Subcutaneous abdominal adipose tissue (tissue), 5 donors: ENCODE results near the gene ALOX15B.

ENCODE experiments used
- H3K27ac ChIP-seq: one replicate; pipeline ENCODE4 v1.7.0; 2013; ENCODE audit warnings: low read depth, mild to moderate bottlenecking, inconsistent platforms, low read length, moderate library complexity
- H3K27me3 ChIP-seq, 5 donors: one replicate each; pipeline ENCODE4 v1.7.0; 2013; ENCODE audit warnings: low read length in 5 of 5, inconsistent platforms in 1 of 5; ENCODE audit not compliant: control insufficient read depth in 5 of 5, insufficient read depth in 4 of 5
- H3K36me3 ChIP-seq, 5 donors: one replicate each; pipeline ENCODE4 v1.7.0; 2013; ENCODE audit warnings: low read length in 5 of 5; ENCODE audit not compliant: control insufficient read depth in 5 of 5, insufficient read depth in 5 of 5
- H3K4me1 ChIP-seq, 5 donors: one replicate each; pipeline ENCODE4 v1.7.0; 2013; ENCODE audit warnings: low read length in 5 of 5, mild to moderate bottlenecking in 3 of 5, moderate library complexity in 1 of 5; ENCODE audit not compliant: control insufficient read depth in 5 of 5, insufficient read depth in 5 of 5
- H3K4me3 ChIP-seq, 5 donors: one replicate each; pipeline ENCODE4 v1.7.0; 2013; ENCODE audit warnings: low read length in 5 of 5, low read depth in 1 of 5
- H3K9ac ChIP-seq, 5 donors: one replicate each; pipeline ENCODE4 v1.7.0; 2013; ENCODE audit warnings: low read length in 5 of 5, mild to moderate bottlenecking in 4 of 5, moderate library complexity in 3 of 5
- H3K9me3 ChIP-seq, 5 donors: one replicate each; pipeline ENCODE4 v1.7.0; 2013; ENCODE audit warnings: low read length in 5 of 5; ENCODE audit not compliant: control insufficient read depth in 5 of 5
- donor health status: healthy.
- donor health status: healthy.
- donor health status: healthy.
- donor health status: healthy.
- donor health status: healthy.

ALOX15B gene

DNA sequence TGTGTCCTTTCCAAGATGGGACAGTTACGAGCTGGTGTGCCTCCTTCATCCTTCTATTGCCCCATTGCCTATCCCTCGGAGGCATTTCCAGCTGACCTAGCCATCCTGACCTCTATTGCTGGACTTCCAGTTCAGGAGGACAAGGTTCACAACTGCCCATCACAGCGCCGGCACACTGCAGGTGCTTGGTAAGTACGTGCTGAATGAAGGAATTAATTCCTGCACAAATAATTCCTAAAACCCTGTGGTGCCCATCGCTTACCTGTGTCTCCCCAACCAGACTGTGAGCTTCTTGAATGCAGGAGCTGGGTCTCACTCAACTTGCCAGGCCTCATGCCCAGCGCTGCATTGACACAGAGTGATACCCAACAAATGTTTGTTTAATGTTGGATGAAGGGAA is 13.0 kb downstream of the ALOX15B start:
- H3K9ac ChIP-seq: no peak overlapping the region
- H3K4me1 ChIP-seq: peaks cover 2 to 13% (median 11%) of the 10 kb centered on the region in 5 donors
- no peaks in the 10 kb centered on the region for H3K9me3 ChIP-seq
- H3K36me3 ChIP-seq: no peaks in the 10 kb centered on the region
- H3K4me3 ChIP-seq: no peak overlapping the region
- H3K27ac ChIP-seq: no peak overlapping the region
- H3K27me3 ChIP-seq: peaks cover 0 to 8% (median 4%) of the 10 kb centered on the region in 5 donors

DNA sequence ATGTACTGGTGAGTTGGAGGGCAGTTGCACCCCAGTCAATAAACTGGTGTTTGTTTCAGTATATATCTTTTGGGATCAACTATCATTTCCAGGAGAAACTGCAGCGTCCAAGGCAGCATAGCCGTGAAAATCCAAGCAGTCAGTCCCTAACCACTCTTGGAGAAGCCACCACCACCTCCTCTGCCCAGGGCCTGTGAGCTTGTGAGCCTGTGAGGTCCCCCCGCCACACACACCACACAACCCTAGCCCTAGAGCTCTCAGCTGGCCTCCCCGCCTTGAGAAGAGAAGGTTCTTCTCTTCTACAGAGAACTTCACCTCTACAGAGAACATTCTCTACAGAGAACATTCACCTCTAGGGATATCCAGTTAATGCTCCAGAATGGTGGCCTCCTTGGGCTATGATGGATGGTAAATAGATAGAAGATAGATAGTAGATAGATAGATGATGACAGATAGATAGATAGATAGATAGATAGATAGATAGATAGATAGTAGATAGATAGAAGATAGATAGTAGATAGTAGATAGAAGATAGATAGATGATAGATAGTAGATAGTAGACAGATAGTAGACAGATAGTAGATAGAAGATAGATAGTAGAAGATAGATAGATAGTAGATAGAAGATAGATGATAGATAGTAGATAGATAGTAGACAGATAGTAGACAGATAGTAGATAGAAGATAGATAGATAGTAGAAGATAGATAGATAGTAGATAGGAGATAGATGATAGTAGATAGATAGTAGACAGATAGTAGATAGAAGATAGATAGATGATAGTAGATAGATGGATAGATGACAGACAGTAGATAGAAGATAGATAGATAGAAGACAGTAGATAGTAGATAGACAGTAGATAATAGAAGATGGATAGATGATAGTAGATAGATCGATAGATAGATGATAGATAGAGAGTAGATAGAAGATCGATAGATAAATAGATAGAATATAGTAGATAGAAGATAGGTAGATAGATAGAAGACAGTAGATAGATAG is 13.7 kb downstream of the ALOX15B start:
- H3K27me3 ChIP-seq: peaks cover 0 to 4% (median under 1%) of the 10 kb centered on the region in 5 donors
- no peak overlapping the region for H3K4me3 ChIP-seq
- no peak overlapping the region for H3K9ac ChIP-seq
- no peak overlapping the region for H3K27ac ChIP-seq
- H3K4me1 ChIP-seq: peaks cover 2 to 16% (median 13%) of the 10 kb centered on the region in 5 donors
- no peaks in the 10 kb centered on the region for H3K9me3 ChIP-seq
- H3K36me3 ChIP-seq: no peaks in the 10 kb centered on the region

GRCh38 chr17:8053600-8053999 is 14.7 kb downstream of the ALOX15B start:
- Histone ChIP-seq H3K27ac (no peak overlapping the region), H3K4me1 (peaks cover 2 to 19% (median 13%) of the 10 kb centered on the region in 5 donors), H3K9ac (no peak overlapping the region), H3K9me3 (no peaks in the 10 kb centered on the region), H3K36me3 (no peaks in the 10 kb centered on the region), H3K4me3 (no peak overlapping the region), H3K27me3 (no peaks in the 10 kb centered on the region)

DNA sequence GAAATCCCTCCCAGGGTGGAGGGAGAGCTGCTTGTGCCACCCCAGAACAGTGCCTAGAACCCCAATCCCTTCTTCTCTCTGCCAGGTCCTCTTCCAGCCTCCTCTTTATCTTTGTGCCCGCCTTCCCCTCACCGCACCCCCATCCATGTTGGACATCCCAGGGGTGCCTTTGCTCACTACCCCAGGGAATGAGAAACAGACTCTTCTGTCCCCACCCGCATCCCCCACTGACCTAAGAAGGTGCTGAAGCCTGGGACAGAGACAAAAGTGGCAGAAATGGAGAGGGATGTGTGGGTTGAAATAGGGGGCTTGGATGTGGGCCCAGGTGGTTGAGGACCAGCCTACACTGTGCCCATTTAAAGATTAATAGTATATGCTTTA is 17.0 kb downstream of the ALOX15B start:
- Histone ChIP-seq H3K27ac (no peak overlapping the region), H3K9ac (peak overlapping the region in 2 of 5 donors; percentile 6 to 7), H3K27me3 (peaks cover under 1 to 10% (median 6%) of the 10 kb centered on the region in 5 donors), H3K4me3 (no peak overlapping the region), H3K36me3 (no peaks in the 10 kb centered on the region), H3K9me3 (no peaks in the 10 kb centered on the region), H3K4me1 (peaks cover 2 to 19% (median 13%) of the 10 kb centered on the region in 5 donors)

GRCh38 chr17:8056232-8056975 is 17.5 kb downstream of the ALOX15B start:
- Histone ChIP-seq H3K36me3 (no peaks in the 10 kb centered on the region), H3K27me3 (peaks cover 3 to 13% (median 7%) of the 10 kb centered on the region in 5 donors), H3K4me3 (no peak overlapping the region), H3K4me1 (peaks cover 2 to 19% (median 13%) of the 10 kb centered on the region in 5 donors), H3K9me3 (no peaks in the 10 kb centered on the region), H3K27ac (no peak overlapping the region), H3K9ac (peak overlapping the region in 1 of 5 donors; percentile 7)

GRCh38 chr17:8056976-8057625 is 18.2 kb downstream of the ALOX15B start:
- H3K27me3 ChIP-seq: peaks cover 3 to 14% (median 7%) of the 10 kb centered on the region in 5 donors
- H3K9ac ChIP-seq: no peak overlapping the region
- no peaks in the 10 kb centered on the region for H3K36me3 ChIP-seq
- H3K4me1 ChIP-seq: peaks cover 2 to 19% (median 13%) of the 10 kb centered on the region in 5 donors
- H3K9me3 ChIP-seq: no peaks in the 10 kb centered on the region
- H3K27ac ChIP-seq: no peak overlapping the region
- no peak overlapping the region for H3K4me3 ChIP-seq

DNA sequence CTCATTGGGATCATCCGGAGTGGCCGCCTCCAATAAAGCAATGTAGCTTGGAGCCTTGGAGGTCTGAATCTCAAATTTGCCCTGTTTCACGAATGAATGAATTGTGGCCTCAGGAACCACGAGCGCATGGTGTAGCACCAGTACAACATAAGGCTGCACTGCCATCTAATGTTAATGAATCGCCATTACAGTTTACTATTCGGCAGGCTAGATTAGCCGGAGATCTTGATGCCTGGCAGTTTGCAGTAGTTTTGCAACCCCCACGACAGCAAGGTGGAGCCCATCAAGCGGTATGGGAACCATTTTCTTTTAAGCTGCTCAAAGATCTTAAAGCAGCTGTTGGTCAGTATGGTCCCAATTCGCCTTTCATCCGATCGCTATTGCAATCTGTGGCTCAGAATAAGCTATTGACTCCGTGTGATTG is 18.8 kb downstream of the ALOX15B start:
- H3K4me1 ChIP-seq: peaks cover 2 to 19% (median 13%) of the 10 kb centered on the region in 5 donors
- no peaks in the 10 kb centered on the region for H3K36me3 ChIP-seq
- no peaks in the 10 kb centered on the region for H3K9me3 ChIP-seq
- H3K27me3 ChIP-seq: peaks cover 7 to 20% (median 11%) of the 10 kb centered on the region in 5 donors
- H3K9ac ChIP-seq: no peak overlapping the region
- no peak overlapping the region for H3K4me3 ChIP-seq
- H3K27ac ChIP-seq: no peak overlapping the region

- Histone ChIP-seq H3K27ac (no peak overlapping the region), H3K36me3 (no peaks in the 10 kb centered on the region), H3K4me3 (no peak overlapping the region), H3K9me3 (no peaks in the 10 kb centered on the region), H3K4me1 (peaks cover 2 to 19% (median 15%) of the 10 kb centered on the region in 5 donors), H3K27me3 (peaks cover 14 to 30% (median 17%) of the 10 kb centered on the region in 5 donors), H3K9ac (no peak overlapping the region)
Observed at GRCh38 chr17:8059131-8059530, 20.3 kb downstream of the ALOX15B start.

GRCh38 chr17:8060274-8060673 is 21.4 kb downstream of the ALOX15B start:
- Histone ChIP-seq H3K4me1 (peaks cover 2 to 19% (median 15%) of the 10 kb centered on the region in 5 donors), H3K27me3 (peaks cover 23 to 38% (median 25%) of the 10 kb centered on the region in 5 donors), H3K4me3 (no peak overlapping the region), H3K9me3 (no peaks in the 10 kb centered on the region), H3K36me3 (no peaks in the 10 kb centered on the region), H3K9ac (no peak overlapping the region), H3K27ac (no peak overlapping the region)
